Upper lobe of left lung (tissue), 6 donors: Measurements from ENCODE around the gene CPSF4L. TPM values are rescaled to one million over a fixed set of nuclear protein-coding genes. Genes with fewer than 3 reads are reported as not detected.
A peak's percentile ranks its signal among the peaks of the same experiment; 100 is the strongest.

Experiments used
- ATAC-seq, 2 donors: fragments of 200-7000 bp; cut with Tn5 transposase; one replicate each; pipeline ENCODE4 v1.9.1; 2022; ENCODE audit warnings: mild to moderate bottlenecking in 2 of 2, moderate library complexity in 2 of 2; ENCODE audit not compliant: low FRiP score in 2 of 2
- DNase-seq, 2 donors: peaks; one replicate each; pipeline ENCODE4 v3.0.0-alpha.2; 2019 to 2020
- H3K27ac ChIP-seq, 4 donors: fragments of 200-600 bp; sonication (generic); one replicate each; pipeline ENCODE4 v1.5.1; 2016 to 2019
- H3K27me3 ChIP-seq, 4 donors: fragments of 200-600 bp; sonication (generic); one replicate each; pipeline ENCODE4 v1.5.1; 2017 to 2019
- H3K36me3 ChIP-seq, 4 donors: fragments of 200-600 bp; sonication (generic); one replicate each; pipeline ENCODE4 v1.5.1; 2016 to 2019
- H3K4me1 ChIP-seq, 4 donors: fragments of 200-600 bp; sonication (generic); one replicate each; pipeline ENCODE4 v1.5.1; 2018 to 2019
- H3K4me3 ChIP-seq, 4 donors: fragments of 200-600 bp; sonication (generic); one replicate each; pipeline ENCODE4 v1.5.1; 2017 to 2019; ENCODE audit warnings: mild to moderate bottlenecking in 2 of 4, moderate library complexity in 1 of 4
- H3K9me3 ChIP-seq, 4 donors: fragments of 200-600 bp; sonication (generic); one replicate each; pipeline ENCODE4 v1.5.1; 2018 to 2019
- CTCF ChIP-seq, 6 experiments: fragments of 450-650 bp in 4 of 6; fragments of 200-600 bp in 2 of 6; sonication (generic) in 2 of 6; IDR thresholded peaks; one replicate each; pipeline ENCODE4 v1.5.1; 2016 to 2019; ENCODE audit warnings: antibody characterized with exemption in 6 of 6
- EP300 ChIP-seq, 4 donors: sonication (generic); formaldehyde crosslinking; IDR thresholded peaks; one replicate each; pipeline ENCODE4 v1.5.1; 2017; ENCODE audit warnings: antibody characterized with exemption in 4 of 4, control low read depth in 2 of 4
- POLR2A ChIP-seq, 4 donors: fragments of 450-650 bp; IDR thresholded peaks; one replicate each; pipeline ENCODE4 v1.5.1; 2016 to 2017; ENCODE audit warnings: antibody characterized with exemption in 4 of 4, mild to moderate bottlenecking in 2 of 4
- POLR2AphosphoS5 ChIP-seq, 2 donors: sonication (generic); formaldehyde crosslinking; IDR thresholded peaks; one replicate each; pipeline ENCODE4 v1.5.1; 2017; ENCODE audit warnings: antibody characterized with exemption in 2 of 2
- WGBS, 2 donors: methylation state at CpG; one replicate each; pipeline ENCODE4 v1.1.5; 2017 to 2018; 5-methylcytosine and 5-hydroxymethylcytosine counted together
- total RNA-seq, 6 donors: library from RNA; depleted of rRNA in 4 of 6; stranded (reverse); fragments of >200 nt in 4 of 6; gene quantifications; one replicate each; pipeline versions ENCODE4 v1.1.0 to v1.2.1, GENCODE V29; 2016 to 2021
- donor health status: DM: no; HTN: no; CAD: no; lungs with moderate emphysema.
- donor health status: DM: no; HTN: yes; CAD: no; lungs with severe emphysema.

CPSF4L gene
- total RNA-seq, 6 donors from 2014 or later, result 0.46 TPM; not detected in 5

GRCh38 chr17:73237714-73238113 is 24.0 kb downstream of the CPSF4L start:
- ATAC-seq (no peak), DNase-seq (no peak)
- H3K27me3 ChIP-seq, result no peaks in the 10 kb centered on the region
- peaks cover 0 to 37% (median 15%) of the 10 kb centered on the region in 4 donors for H3K36me3 ChIP-seq
- H3K4me3 ChIP-seq, result no peak overlapping the region
- WGBS, 2 donors, result 58 to 66% methylated on average over 6 of the region's 6 CpGs
- TF ChIP-seq CTCF (IDR thresholded peaks at IDR 0.05) (no peak), EP300 (IDR thresholded peaks at IDR 0.05) (no peak), POLR2AphosphoS5 (IDR thresholded peaks at IDR 0.05) (no peak), POLR2A (IDR thresholded peaks at IDR 0.05) (no peak)
- H3K9me3 ChIP-seq, result no peaks in the 10 kb centered on the region
- no peak overlapping the region for H3K27ac ChIP-seq
- peaks cover 12 to 18% (median 15%) of the 10 kb centered on the region in 4 donors for H3K4me1 ChIP-seq

GRCh38 chr17:73234736-73235135 is 26.9 kb downstream of the CPSF4L start:
- no peak overlapping the region for H3K27ac ChIP-seq
- H3K36me3 ChIP-seq, result peaks cover 0 to 23% (median 14%) of the 10 kb centered on the region in 4 donors
- H3K27me3 ChIP-seq, result no peaks in the 10 kb centered on the region
- ATAC-seq, result no peak
- no peak for TF ChIP-seq CTCF (IDR thresholded peaks at IDR 0.05)
- no peak for TF ChIP-seq EP300 (IDR thresholded peaks at IDR 0.05)
- TF ChIP-seq POLR2AphosphoS5 (IDR thresholded peaks at IDR 0.05), result no peak
- no peak for TF ChIP-seq POLR2A (IDR thresholded peaks at IDR 0.05)
- no peaks in the 10 kb centered on the region for H3K9me3 ChIP-seq
- WGBS, 2 donors, result 86 to 92% methylated on average over 10 of the region's 10 CpGs
- peaks cover 25 to 33% (median 30%) of the 10 kb centered on the region in 4 donors for H3K4me1 ChIP-seq
- no peak overlapping the region for H3K4me3 ChIP-seq
- no peak for DNase-seq

- Histone ChIP-seq H3K4me3 (peak overlapping the region; percentile 81 to 99 (median 96)), H3K27ac (peak overlapping the region; percentile 77 to 94 (median 90)), H3K27me3 (no peaks in the 10 kb centered on the region), H3K36me3 (peaks cover 0 to 23% (median 14%) of the 10 kb centered on the region in 4 donors), H3K4me1 (peaks cover 36 to 49% (median 41%) of the 10 kb centered on the region in 4 donors), H3K9me3 (no peaks in the 10 kb centered on the region)
- peak; percentile 61 to 74 for ATAC-seq
- TF ChIP-seq EP300 (IDR thresholded peaks at IDR 0.05) (no peak), POLR2A (IDR thresholded peaks at IDR 0.05) (no peak), POLR2AphosphoS5 (IDR thresholded peaks at IDR 0.05) (no peak), CTCF (IDR thresholded peaks at IDR 0.05) (no peak)
- DNase-seq, result peak; percentile 38 to 87
- WGBS, 2 donors, result 1% methylated on average over 38 to 48 of the region's 48 CpGs
Measured at GRCh38 chr17:73232587-73233373, 28.9 kb downstream of the CPSF4L start.

- H3K27ac ChIP-seq, result peak overlapping the region; percentile 77 to 94 (median 90)
- no peaks in the 10 kb centered on the region for H3K9me3 ChIP-seq
- peak overlapping the region; percentile 81 to 99 (median 96) for H3K4me3 ChIP-seq
- peak; percentile 97 to 98 for ATAC-seq
- TF ChIP-seq CTCF (IDR thresholded peaks at IDR 0.05), result peak in 5 of 6 experiments; percentile 20 to 75 (median 70)
- TF ChIP-seq POLR2AphosphoS5 (IDR thresholded peaks at IDR 0.05), result peak; percentile 86 to 94
- no peak for TF ChIP-seq EP300 (IDR thresholded peaks at IDR 0.05)
- peak in 3 of 4 donors; percentile 51 to 81 (median 66) for TF ChIP-seq POLR2A (IDR thresholded peaks at IDR 0.05)
- peaks cover 0 to 19% (median 12%) of the 10 kb centered on the region in 4 donors for H3K36me3 ChIP-seq
- peaks cover 42 to 47% (median 46%) of the 10 kb centered on the region in 4 donors for H3K4me1 ChIP-seq
- 0% methylated on average over 11 to 30 of the region's 63 CpGs for WGBS, 2 donors
- H3K27me3 ChIP-seq, result no peaks in the 10 kb centered on the region
- DNase-seq, result peak; percentile 97 to 98
Measured at GRCh38 chr17:73231841-73232586, 29.7 kb downstream of the CPSF4L start.
